Renal cortical epithelial cell (primary cell): ENCODE results near the gene TRPM3. TPM values are rescaled to one million over a fixed set of nuclear protein-coding genes. Genes with fewer than 3 reads are reported as not detected.
A peak's percentile ranks its signal among the peaks of the same experiment; 100 is the strongest.

Experiments
- DNase-seq: peaks from one replicate; pipeline ENCODE4 v3.0.0-alpha.2; 2011; ENCODE audit warnings: low read depth
- total RNA-seq: library from RNA; depleted of rRNA; stranded (reverse); fragments of >200 nt; gene quantifications from 2 replicates; pipeline ENCODE4 v1.2.3, GENCODE V29; 2014

The TRPM3 gene
- total RNA-seq, 1 donor from 2014 or later: 2.9 TPM

GRCh38 chr9:70580606-70581195 is 540.7 kb downstream of the TRPM3 start:
- no peak for DNase-seq

- no peak for DNase-seq
Measured at GRCh38 chr9:70579686-70580085, 541.7 kb downstream of the TRPM3 start.

- no peak for DNase-seq
Measured at GRCh38 chr9:70578720-70579119, 542.7 kb downstream of the TRPM3 start.

- DNase-seq: no peak
Measured at GRCh38 chr9:70577671-70578070, 543.8 kb downstream of the TRPM3 start.

GRCh38 chr9:70576116-70576515 is 545.3 kb downstream of the TRPM3 start:
- DNase-seq: no peak

GRCh38 chr9:70574151-70574837 is 547.1 kb downstream of the TRPM3 start:
- DNase-seq: peak; percentile 44

- DNase-seq: no peak
Measured at GRCh38 chr9:70573308-70573707, 548.1 kb downstream of the TRPM3 start.

- no peak for DNase-seq
Measured at GRCh38 chr9:70571258-70571657, 550.2 kb downstream of the TRPM3 start.

GRCh38 chr9:70569791-70570190 is 551.6 kb downstream of the TRPM3 start:
- DNase-seq: no peak

GRCh38 chr9:70569070-70569772 is 552.2 kb downstream of the TRPM3 start:
- no peak for DNase-seq

GRCh38 chr9:70567511-70567910 is 553.9 kb downstream of the TRPM3 start:
- DNase-seq: no peak

- no peak for DNase-seq
Measured at GRCh38 chr9:70566751-70567150, 554.7 kb downstream of the TRPM3 start.

GRCh38 chr9:70566066-70566465 is 555.4 kb downstream of the TRPM3 start:
- no peak for DNase-seq

GRCh38 chr9:70564468-70565335 is 556.7 kb downstream of the TRPM3 start:
- no peak for DNase-seq

GRCh38 chr9:70563431-70564204 is 557.8 kb downstream of the TRPM3 start:
- peak; percentile 88 for DNase-seq

GRCh38 chr9:70563010-70563409 is 558.4 kb downstream of the TRPM3 start:
- no peak for DNase-seq

GRCh38 chr9:70561786-70562395 is 559.5 kb downstream of the TRPM3 start:
- DNase-seq: no peak

GRCh38 chr9:70561111-70561510 is 560.3 kb downstream of the TRPM3 start:
- no peak for DNase-seq

GRCh38 chr9:70559102-70559501 is 562.3 kb downstream of the TRPM3 start:
- DNase-seq: no peak

- no peak for DNase-seq
Measured at GRCh38 chr9:70557661-70558369, 563.6 kb downstream of the TRPM3 start.
